C4-2B (cell line): ENCODE measurements around the gene AFF3.

Experiments used
- ZFX ChIP-seq: fragments of 450-650 bp; IDR thresholded peaks from 2 replicates; pipeline ENCODE4 v1.6.1; 2017
- TF ChIP-seq, protein P1 (sequence below): fragments of 450-650 bp; conservative IDR thresholded peaks from 2 replicates; pipeline ENCODE4 v1.5.1; 2017; ENCODE audit warnings: mild to moderate bottlenecking

- TF ChIP-seq, protein P1, sequence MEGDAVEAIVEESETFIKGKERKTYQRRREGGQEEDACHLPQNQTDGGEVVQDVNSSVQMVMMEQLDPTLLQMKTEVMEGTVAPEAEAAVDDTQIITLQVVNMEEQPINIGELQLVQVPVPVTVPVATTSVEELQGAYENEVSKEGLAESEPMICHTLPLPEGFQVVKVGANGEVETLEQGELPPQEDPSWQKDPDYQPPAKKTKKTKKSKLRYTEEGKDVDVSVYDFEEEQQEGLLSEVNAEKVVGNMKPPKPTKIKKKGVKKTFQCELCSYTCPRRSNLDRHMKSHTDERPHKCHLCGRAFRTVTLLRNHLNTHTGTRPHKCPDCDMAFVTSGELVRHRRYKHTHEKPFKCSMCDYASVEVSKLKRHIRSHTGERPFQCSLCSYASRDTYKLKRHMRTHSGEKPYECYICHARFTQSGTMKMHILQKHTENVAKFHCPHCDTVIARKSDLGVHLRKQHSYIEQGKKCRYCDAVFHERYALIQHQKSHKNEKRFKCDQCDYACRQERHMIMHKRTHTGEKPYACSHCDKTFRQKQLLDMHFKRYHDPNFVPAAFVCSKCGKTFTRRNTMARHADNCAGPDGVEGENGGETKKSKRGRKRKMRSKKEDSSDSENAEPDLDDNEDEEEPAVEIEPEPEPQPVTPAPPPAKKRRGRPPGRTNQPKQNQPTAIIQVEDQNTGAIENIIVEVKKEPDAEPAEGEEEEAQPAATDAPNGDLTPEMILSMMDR = no peak
- TF ChIP-seq ZFX = no peak
Observed at GRCh38 chr2:99756059-99756458, 386.3 kb downstream of the AFF3 start.
